Measurements from ENCODE around the gene SPOCK2. TPM values are rescaled to one million over a fixed set of nuclear protein-coding genes. Genes with fewer than 3 reads are reported as not detected.

The SPOCK2 gene
- total and polyA plus RNA-seq, 2 of the 13 experiments (the other 11 are each of a cell fraction or from before 2014, with no cell fraction given): 8.6 to 30.6 TPM

DNA sequence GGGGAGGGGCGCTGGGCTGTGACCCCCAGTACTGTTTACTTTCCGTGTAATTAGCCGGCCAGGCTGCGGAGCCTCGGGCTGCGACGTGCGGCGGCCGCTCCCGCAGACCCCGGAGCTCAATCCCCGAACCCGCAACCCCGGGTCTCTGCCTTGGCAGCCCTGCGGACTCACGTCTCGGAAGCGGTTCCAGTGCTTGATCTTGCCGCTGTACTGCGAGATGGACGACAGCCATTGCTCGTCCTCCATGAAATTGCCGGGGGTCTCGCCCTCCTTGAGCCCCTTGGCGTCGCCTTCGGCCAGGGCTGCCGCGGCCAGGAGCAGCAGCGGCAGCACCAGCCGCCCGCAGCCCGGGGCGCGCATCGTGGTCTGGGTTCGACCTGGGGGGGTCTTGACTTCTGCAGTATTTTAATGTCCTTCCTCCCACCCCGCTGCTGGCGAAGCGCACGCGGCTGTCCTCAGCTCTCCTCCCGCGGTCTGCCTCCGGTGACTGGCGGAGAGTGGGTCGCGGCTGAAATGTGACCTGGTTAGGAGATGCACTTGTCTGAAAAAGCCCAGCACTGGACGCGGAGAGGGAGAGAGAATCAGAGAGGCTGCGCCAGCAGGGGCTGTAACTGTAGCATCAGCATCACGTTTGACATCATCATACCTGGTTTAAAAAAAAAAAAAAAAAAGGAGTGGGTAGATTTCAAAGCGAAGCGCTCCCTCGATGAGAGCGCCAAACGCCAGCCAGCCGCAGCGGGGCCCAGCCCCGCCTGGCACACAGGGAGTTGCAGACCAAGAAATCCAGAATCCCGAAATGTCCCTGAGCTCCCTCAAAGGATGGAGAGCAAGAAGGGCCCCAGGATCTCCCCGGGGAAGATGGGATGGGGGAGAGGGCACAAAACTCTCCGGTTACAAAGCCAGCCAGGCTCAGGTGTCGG is at the start of gene SPOCK2 (continued):
- TF ChIP-seq SALL1 (CRISPR knock-in tag; IDR thresholded peaks at IDR 0.05) (0 out of 2 replicates have a peak, but pooled peaks have one; percentile 16), RBFOX2 (IDR thresholded peaks at IDR 0.05; ENCODE audit: low read depth, low read length) (peak; percentile 4; the same call in 1 of the 2 replicates), ZFP90 (CRISPR knock-in tag; IDR thresholded peaks at IDR 0.05; ENCODE audit: borderline replicate concordance) (0 out of 2 replicates have a peak, but pooled peaks have one; percentile 74), MYC (CRISPR knock-in tag; IDR thresholded peaks at IDR 0.05; ENCODE audit: borderline replicate concordance) (peak; percentile 41; the same call in 1 of the 2 replicates), RXRA (CRISPR knock-in tag; IDR thresholded peaks at IDR 0.05) (0 out of 2 replicates have a peak, but pooled peaks have one; percentile 14), MED8 (CRISPR knock-in tag; IDR thresholded peaks at IDR 0.05; ENCODE audit: insufficient replicate concordance) (peak; percentile 38), SALL2 (CRISPR knock-in tag; IDR thresholded peaks at IDR 0.05) (0 out of 2 replicates have a peak, but pooled peaks have one; percentile 46), ISL2 (CRISPR knock-in tag; IDR thresholded peaks at IDR 0.05) (0 out of 2 replicates have a peak, but pooled peaks have one; percentile 6), ZNF432 (CRISPR knock-in tag; IDR thresholded peaks at IDR 0.05; ENCODE audit: borderline replicate concordance) (no peak), HHEX (CRISPR knock-in tag; IDR thresholded peaks at IDR 0.05) (no peak), ZKSCAN1 (IDR thresholded peaks at IDR 0.05; ENCODE audit: low read length) (no peak), ZMYM3 (CRISPR knock-in tag; IDR thresholded peaks at IDR 0.05) (peak; percentile 84), ZNF724P (CRISPR knock-in tag; IDR thresholded peaks at IDR 0.05; ENCODE audit: borderline replicate concordance) (no peak), ZNF768 (CRISPR knock-in tag; IDR thresholded peaks at IDR 0.05) (peak; percentile 94)
- TF ChIP-seq, protein P1, sequence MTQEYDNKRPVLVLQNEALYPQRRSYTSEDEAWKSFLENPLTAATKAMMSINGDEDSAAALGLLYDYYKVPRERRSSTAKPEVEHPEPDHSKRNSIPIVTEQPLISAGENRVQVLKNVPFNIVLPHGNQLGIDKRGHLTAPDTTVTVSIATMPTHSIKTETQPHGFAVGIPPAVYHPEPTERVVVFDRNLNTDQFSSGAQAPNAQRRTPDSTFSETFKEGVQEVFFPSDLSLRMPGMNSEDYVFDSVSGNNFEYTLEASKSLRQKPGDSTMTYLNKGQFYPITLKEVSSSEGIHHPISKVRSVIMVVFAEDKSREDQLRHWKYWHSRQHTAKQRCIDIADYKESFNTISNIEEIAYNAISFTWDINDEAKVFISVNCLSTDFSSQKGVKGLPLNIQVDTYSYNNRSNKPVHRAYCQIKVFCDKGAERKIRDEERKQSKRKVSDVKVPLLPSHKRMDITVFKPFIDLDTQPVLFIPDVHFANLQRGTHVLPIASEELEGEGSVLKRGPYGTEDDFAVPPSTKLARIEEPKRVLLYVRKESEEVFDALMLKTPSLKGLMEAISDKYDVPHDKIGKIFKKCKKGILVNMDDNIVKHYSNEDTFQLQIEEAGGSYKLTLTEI (CRISPR knock-in tag; conservative IDR thresholded peaks at IDR 0.05): no peak
- TF ChIP-seq, protein P2, sequence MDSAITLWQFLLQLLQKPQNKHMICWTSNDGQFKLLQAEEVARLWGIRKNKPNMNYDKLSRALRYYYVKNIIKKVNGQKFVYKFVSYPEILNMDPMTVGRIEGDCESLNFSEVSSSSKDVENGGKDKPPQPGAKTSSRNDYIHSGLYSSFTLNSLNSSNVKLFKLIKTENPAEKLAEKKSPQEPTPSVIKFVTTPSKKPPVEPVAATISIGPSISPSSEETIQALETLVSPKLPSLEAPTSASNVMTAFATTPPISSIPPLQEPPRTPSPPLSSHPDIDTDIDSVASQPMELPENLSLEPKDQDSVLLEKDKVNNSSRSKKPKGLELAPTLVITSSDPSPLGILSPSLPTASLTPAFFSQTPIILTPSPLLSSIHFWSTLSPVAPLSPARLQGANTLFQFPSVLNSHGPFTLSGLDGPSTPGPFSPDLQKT (CRISPR knock-in tag; IDR thresholded peaks at IDR 0.05; ENCODE audit: borderline replicate concordance): no peak
- TF ChIP-seq, protein P3, sequence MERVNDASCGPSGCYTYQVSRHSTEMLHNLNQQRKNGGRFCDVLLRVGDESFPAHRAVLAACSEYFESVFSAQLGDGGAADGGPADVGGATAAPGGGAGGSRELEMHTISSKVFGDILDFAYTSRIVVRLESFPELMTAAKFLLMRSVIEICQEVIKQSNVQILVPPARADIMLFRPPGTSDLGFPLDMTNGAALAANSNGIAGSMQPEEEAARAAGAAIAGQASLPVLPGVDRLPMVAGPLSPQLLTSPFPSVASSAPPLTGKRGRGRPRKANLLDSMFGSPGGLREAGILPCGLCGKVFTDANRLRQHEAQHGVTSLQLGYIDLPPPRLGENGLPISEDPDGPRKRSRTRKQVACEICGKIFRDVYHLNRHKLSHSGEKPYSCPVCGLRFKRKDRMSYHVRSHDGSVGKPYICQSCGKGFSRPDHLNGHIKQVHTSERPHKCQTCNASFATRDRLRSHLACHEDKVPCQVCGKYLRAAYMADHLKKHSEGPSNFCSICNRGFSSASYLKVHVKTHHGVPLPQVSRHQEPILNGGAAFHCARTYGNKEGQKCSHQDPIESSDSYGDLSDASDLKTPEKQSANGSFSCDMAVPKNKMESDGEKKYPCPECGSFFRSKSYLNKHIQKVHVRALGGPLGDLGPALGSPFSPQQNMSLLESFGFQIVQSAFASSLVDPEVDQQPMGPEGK (CRISPR knock-in tag; IDR thresholded peaks at IDR 0.05): 0 out of 2 replicates have a peak, but pooled peaks have one; percentile 28

Measured in HepG2 (cell line).